Lung (tissue), 12 donors: ENCODE results near the gene TMEM238. TPM values are rescaled to one million over a fixed set of nuclear protein-coding genes. Genes with fewer than 3 reads are reported as not detected.
"Not testable (repeated sequence)": the region's sequence is repeated elsewhere in the genome, so short reads cannot be mapped to it uniquely, and the experiment has no call there.

ENCODE experiments used
- ATAC-seq: fragments of 200-7000 bp; cut with Tn5 transposase; one replicate; pipeline ENCODE4 v1.9.1; 2020; ENCODE audit warnings: moderate number of reproducible peaks; ENCODE audit not compliant: insufficient read depth, low FRiP score
- DNase-seq, 3 donors: peaks; one replicate each; pipeline ENCODE4 v3.0.0-alpha.2; 2013 to 2017
- H3K27ac ChIP-seq, 2 donors: one replicate each; pipeline ENCODE4 v1.5.1; 2013; ENCODE audit warnings: mild to moderate bottlenecking in 2 of 2, moderate library complexity in 2 of 2, control low read depth in 1 of 2, inconsistent platforms in 1 of 2, low read depth in 1 of 2, low read length in 1 of 2
- H3K27me3 ChIP-seq, 3 donors: one replicate each; pipeline ENCODE4 v1.5.1; 2013; ENCODE audit warnings: low read length in 2 of 3; ENCODE audit not compliant: control insufficient read depth in 3 of 3, insufficient read depth in 3 of 3
- H3K36me3 ChIP-seq, 4 donors: one replicate each; pipeline ENCODE4 v1.5.1; 2013; ENCODE audit warnings: low read length in 4 of 4, mild to moderate bottlenecking in 1 of 4, moderate library complexity in 1 of 4; ENCODE audit not compliant: control insufficient read depth in 4 of 4, insufficient read depth in 4 of 4
- H3K4me1 ChIP-seq, 5 donors: one replicate each; pipeline ENCODE4 v1.5.1; 2013; ENCODE audit warnings: low read length in 5 of 5, mild to moderate bottlenecking in 2 of 5, moderate library complexity in 1 of 5; ENCODE audit not compliant: control insufficient read depth in 5 of 5, insufficient read depth in 5 of 5
- H3K4me3 ChIP-seq: one replicate; pipeline ENCODE4 v1.5.1; 2013; ENCODE audit warnings: mild to moderate bottlenecking, control low read depth, moderate library complexity
- H3K9ac ChIP-seq, 2 donors: one replicate each; pipeline ENCODE4 v1.5.1; 2013; ENCODE audit warnings: low read length in 2 of 2, control low read depth in 1 of 2; ENCODE audit not compliant: insufficient read depth in 1 of 2
- H3K9me3 ChIP-seq, 4 donors: one replicate each; pipeline ENCODE4 v1.5.1; 2013; ENCODE audit warnings: low read length in 3 of 4, mild to moderate bottlenecking in 1 of 4, moderate library complexity in 1 of 4; ENCODE audit not compliant: control insufficient read depth in 4 of 4, insufficient read depth in 3 of 4
- WGBS, 2 donors: extraction: QIAGEN DNeasy Blood & Tissue Kit; methylation state at CpG; one replicate each; pipeline ENCODE4 v1.1.7; 2013; 5-methylcytosine and 5-hydroxymethylcytosine counted together
- polyA plus RNA-seq, 2 donors: library from polyadenylated mRNA; stranded (reverse); fragments of 200-250 nt; gene quantifications; one replicate each; pipeline ENCODE4 v1.2.1, GENCODE V29; 2013
- total RNA-seq, 2 donors: library from RNA; depleted of rRNA in 1 of 2; stranded (reverse); fragments of >200 nt in 1 of 2; gene quantifications; one replicate each; pipeline ENCODE4 v1.2.1, GENCODE V29; 2014 to 2021
- TF ChIP-seq, protein P1 (sequence below): IDR thresholded peaks from 2 replicates; pipeline ENCODE4 v1.5.1; 2012; ENCODE audit warnings: mild to moderate bottlenecking; ENCODE audit errors: control extremely low read depth, extremely low read depth
- donor health status: control.
- donor health status: control.
- donor health status: Bipolar disorder and iron deficiency.
- donor health status: healthy.
- donor health status: DM: yes; HTN: yes; CAD: no.

Gene TMEM238
- total and polyA plus RNA-seq, 4 donors: 0.43 to 31.0 (median 0.82) TPM

DNA sequence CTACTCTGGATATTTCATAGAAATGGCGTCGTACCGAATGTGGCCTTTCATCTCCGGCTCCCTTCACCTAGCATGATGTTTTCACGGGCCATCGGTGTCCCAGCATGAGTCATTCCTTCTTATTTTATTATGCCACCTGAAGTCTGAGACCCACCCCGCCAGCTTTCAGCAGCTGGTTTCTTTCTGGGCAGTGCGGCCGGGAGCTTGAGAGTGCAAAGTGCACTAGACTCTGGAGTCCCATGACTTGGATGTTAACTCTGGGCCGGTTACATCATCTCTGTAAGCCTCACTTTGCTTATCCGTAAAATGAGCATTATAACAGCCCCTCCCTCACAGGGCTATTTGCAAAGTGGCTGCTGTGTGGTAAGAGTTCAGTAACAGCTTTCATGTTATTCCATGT is 50.2 kb downstream of the TMEM238 start:
- DNase-seq: no peak
- Histone ChIP-seq H3K4me1 (peaks cover 0 to 5% (median 3%) of the 10 kb centered on the region in 5 donors), H3K4me3 (no peak overlapping the region), H3K36me3 (no peaks in the 10 kb centered on the region), H3K9ac (no peak overlapping the region), H3K27me3 (peaks cover 0 to 4% (median 0%) of the 10 kb centered on the region in 3 donors), H3K9me3 (no peaks in the 10 kb centered on the region), H3K27ac (no peak overlapping the region)
- no peak for ATAC-seq
- WGBS, 2 donors: 74 to 90% methylated on average over 11 of the region's 11 CpGs
- TF ChIP-seq, protein P1, sequence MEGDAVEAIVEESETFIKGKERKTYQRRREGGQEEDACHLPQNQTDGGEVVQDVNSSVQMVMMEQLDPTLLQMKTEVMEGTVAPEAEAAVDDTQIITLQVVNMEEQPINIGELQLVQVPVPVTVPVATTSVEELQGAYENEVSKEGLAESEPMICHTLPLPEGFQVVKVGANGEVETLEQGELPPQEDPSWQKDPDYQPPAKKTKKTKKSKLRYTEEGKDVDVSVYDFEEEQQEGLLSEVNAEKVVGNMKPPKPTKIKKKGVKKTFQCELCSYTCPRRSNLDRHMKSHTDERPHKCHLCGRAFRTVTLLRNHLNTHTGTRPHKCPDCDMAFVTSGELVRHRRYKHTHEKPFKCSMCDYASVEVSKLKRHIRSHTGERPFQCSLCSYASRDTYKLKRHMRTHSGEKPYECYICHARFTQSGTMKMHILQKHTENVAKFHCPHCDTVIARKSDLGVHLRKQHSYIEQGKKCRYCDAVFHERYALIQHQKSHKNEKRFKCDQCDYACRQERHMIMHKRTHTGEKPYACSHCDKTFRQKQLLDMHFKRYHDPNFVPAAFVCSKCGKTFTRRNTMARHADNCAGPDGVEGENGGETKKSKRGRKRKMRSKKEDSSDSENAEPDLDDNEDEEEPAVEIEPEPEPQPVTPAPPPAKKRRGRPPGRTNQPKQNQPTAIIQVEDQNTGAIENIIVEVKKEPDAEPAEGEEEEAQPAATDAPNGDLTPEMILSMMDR: no peak

DNA sequence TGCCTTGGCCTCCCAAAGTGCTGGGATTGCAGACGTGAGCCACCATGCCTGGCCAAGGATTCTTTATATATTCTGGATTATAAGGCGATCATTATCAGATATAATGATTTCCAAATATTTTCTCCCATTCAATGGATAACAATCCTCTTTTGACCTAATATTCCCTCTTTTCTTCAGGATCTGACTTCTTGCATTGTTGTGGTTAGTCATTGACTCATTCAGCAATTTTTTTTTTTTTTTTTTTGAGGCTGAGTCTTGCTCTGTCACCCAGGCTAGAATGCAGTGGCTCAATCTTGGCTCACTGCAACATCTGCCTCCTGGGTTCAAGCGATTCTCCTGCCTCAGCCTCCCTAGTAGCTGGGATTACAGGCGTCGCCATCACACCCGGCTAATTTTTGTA is 54.3 kb downstream of the TMEM238 start:
- H3K27me3 ChIP-seq, ATAC-seq, H3K36me3 ChIP-seq, H3K4me3 ChIP-seq, H3K4me1 ChIP-seq, H3K9me3 ChIP-seq, H3K27ac ChIP-seq, DNase-seq, H3K9ac ChIP-seq: not testable (repeated sequence)
- 83 to 86% methylated on average over 6 of the region's 6 CpGs for WGBS, 2 donors

Other genes with a start within 250 kb of the TMEM238 start
- 1 to 10 TPM; 1.5 to 4.1 TPM for gene TNNT1, start 235.1 kb downstream of the TMEM238 start, total RNA-seq
- gene TNNT1, start 235.1 kb downstream of the TMEM238 start, polyA plus RNA-seq: 1 to 10 TPM; 1.2 to 5.2 TPM
- gene TNNI3, start 226.6 kb downstream of the TMEM238 start, total RNA-seq: 1 to 10 TPM; 4.4 to 4.8 TPM
- 1 to 10 TPM; 1.2 to 2.2 TPM for gene TNNI3, start 226.6 kb downstream of the TMEM238 start, polyA plus RNA-seq
- gene DNAAF3, start 217.7 kb downstream of the TMEM238 start, total RNA-seq: 10 to 100 TPM; 16.4 to 52.3 TPM
- gene DNAAF3, start 217.7 kb downstream of the TMEM238 start, polyA plus RNA-seq: 10 to 100 TPM; 10.9 to 11.0 TPM
- under 1 TPM; 0.06 to 0.40 TPM for gene SYT5, start 204.0 kb downstream of the TMEM238 start, total RNA-seq
- gene SYT5, start 204.0 kb downstream of the TMEM238 start, polyA plus RNA-seq: under 1 TPM in 1 of 2 donors, not detected in 1; 0.33 TPM
- gene PTPRH, start 174.8 kb downstream of the TMEM238 start, total RNA-seq: 1 to 10 TPM in 1 of 2 donors, under 1 TPM in 1; 0.37 to 1.3 TPM
- gene PTPRH, start 174.8 kb downstream of the TMEM238 start, polyA plus RNA-seq: under 1 TPM; 0.22 to 0.65 TPM
- gene TMEM86B, start 155.5 kb downstream of the TMEM238 start, total RNA-seq: 1 to 10 TPM; 1.8 to 4.7 TPM
- 1 to 10 TPM; 3.9 to 5.3 TPM for gene TMEM86B, start 155.5 kb downstream of the TMEM238 start, polyA plus RNA-seq
- 10 to 100 TPM; 37.3 to 86.3 TPM for gene PPP6R1, start 125.3 kb downstream of the TMEM238 start, total RNA-seq
- 10 to 100 TPM; 37.8 to 58.4 TPM for gene PPP6R1, start 125.3 kb downstream of the TMEM238 start, polyA plus RNA-seq
- gene HSPBP1, start 104.2 kb downstream of the TMEM238 start, total RNA-seq: 10 to 100 TPM; 19.3 to 53.1 TPM
- 10 to 100 TPM; 50.2 to 62.2 TPM for gene HSPBP1, start 104.2 kb downstream of the TMEM238 start, polyA plus RNA-seq
- gene BRSK1, start 100.3 kb downstream of the TMEM238 start, total RNA-seq: 1 to 10 TPM; 2.1 to 6.4 TPM
- under 1 TPM; 0.53 to 0.94 TPM for gene BRSK1, start 100.3 kb downstream of the TMEM238 start, polyA plus RNA-seq
- 10 to 100 TPM in 1 of 2 donors, 1 to 10 TPM in 1; 2.3 to 20.6 TPM for gene TMEM150B, start 59.0 kb downstream of the TMEM238 start, total RNA-seq
- gene TMEM150B, start 59.0 kb downstream of the TMEM238 start, polyA plus RNA-seq: 10 to 100 TPM; 13.4 to 23.0 TPM
- gene KMT5C, start 44.4 kb downstream of the TMEM238 start, total RNA-seq: 10 to 100 TPM; 14.1 to 16.5 TPM
- gene KMT5C, start 44.4 kb downstream of the TMEM238 start, polyA plus RNA-seq: 10 to 100 TPM in 1 of 2 donors, 1 to 10 TPM in 1; 6.7 to 10.9 TPM
- 1 to 10 TPM in 1 of 2 donors, not detected in 1; 1.4 TPM for gene COX6B2, start 29.6 kb downstream of the TMEM238 start, total RNA-seq
- gene COX6B2, start 29.6 kb downstream of the TMEM238 start, polyA plus RNA-seq: under 1 TPM; 0.16 to 0.50 TPM
- under 1 TPM in 1 of 2 donors, not detected in 1; 0.09 TPM for gene GARIN5B, start 21.0 kb downstream of the TMEM238 start, total RNA-seq
- gene GARIN5B, start 21.0 kb downstream of the TMEM238 start, polyA plus RNA-seq: not detected
- under 1 TPM in 1 of 2 donors, not detected in 1; 0.74 TPM for gene IL11, start 13.8 kb downstream of the TMEM238 start, total RNA-seq
- gene IL11, start 13.8 kb downstream of the TMEM238 start, polyA plus RNA-seq: under 1 TPM; 0.26 to 0.41 TPM
- gene TMEM190, start 7.5 kb downstream of the TMEM238 start, total RNA-seq: 100 to 1,000 TPM in 1 of 2 donors, 10 to 100 TPM in 1; 14.3 to 106 TPM
- 10 to 100 TPM; 56.2 to 68.8 TPM for gene TMEM190, start 7.5 kb downstream of the TMEM238 start, polyA plus RNA-seq
- 1,000 to 10,000 TPM in 1 of 2 donors, 100 to 1,000 TPM in 1; 272 to 1,742 TPM for gene RPL28, start 1.6 kb upstream of the TMEM238 start, total RNA-seq
- 1,000 to 10,000 TPM; 1,460 to 3,086 TPM for gene RPL28, start 1.6 kb upstream of the TMEM238 start, polyA plus RNA-seq
- 10 to 100 TPM; 22.8 to 25.6 TPM for gene UBE2S, start 23.5 kb upstream of the TMEM238 start, total RNA-seq
- gene UBE2S, start 23.5 kb upstream of the TMEM238 start, polyA plus RNA-seq: 10 to 100 TPM; 11.3 to 17.3 TPM
- gene SHISA7, start 59.0 kb upstream of the TMEM238 start, total RNA-seq: under 1 TPM; 0.03 to 0.14 TPM
- not detected for gene SHISA7, start 59.0 kb upstream of the TMEM238 start, polyA plus RNA-seq
- 10 to 100 TPM; 34.9 to 63.2 TPM for gene ISOC2, start 77.3 kb upstream of the TMEM238 start, total RNA-seq
- 10 to 100 TPM; 68.6 to 85.0 TPM for gene ISOC2, start 77.3 kb upstream of the TMEM238 start, polyA plus RNA-seq
- not detected for gene C19orf85, start 80.5 kb upstream of the TMEM238 start, total RNA-seq
- not detected for gene C19orf85, start 80.5 kb upstream of the TMEM238 start, polyA plus RNA-seq
- gene ZNF628, start 92.3 kb upstream of the TMEM238 start, total RNA-seq: 10 to 100 TPM in 1 of 2 donors, 1 to 10 TPM in 1; 2.0 to 12.3 TPM
- 1 to 10 TPM; 7.5 to 8.0 TPM for gene ZNF628, start 92.3 kb upstream of the TMEM238 start, polyA plus RNA-seq
- 10 to 100 TPM; 17.7 to 43.9 TPM for gene NAT14, start 100.9 kb upstream of the TMEM238 start, total RNA-seq
- 10 to 100 TPM; 22.6 to 46.2 TPM for gene NAT14, start 100.9 kb upstream of the TMEM238 start, polyA plus RNA-seq
- 1 to 10 TPM; 6.8 to 8.4 TPM for gene SSC5D, start 104.1 kb upstream of the TMEM238 start, total RNA-seq
- 1 to 10 TPM in 1 of 2 donors, under 1 TPM in 1; 0.66 to 2.1 TPM for gene SSC5D, start 104.1 kb upstream of the TMEM238 start, polyA plus RNA-seq
- gene SBK2, start 152.8 kb upstream of the TMEM238 start, total RNA-seq: under 1 TPM in 1 of 2 donors, not detected in 1; 0.31 TPM
- gene SBK2, start 152.8 kb upstream of the TMEM238 start, polyA plus RNA-seq: not detected
- gene SBK3, start 161.3 kb upstream of the TMEM238 start, total RNA-seq: 1 to 10 TPM in 1 of 2 donors, not detected in 1; 1.2 TPM
- gene SBK3, start 161.3 kb upstream of the TMEM238 start, polyA plus RNA-seq: under 1 TPM in 1 of 2 donors, not detected in 1; 0.81 TPM
- 10 to 100 TPM in 1 of 2 donors, 1 to 10 TPM in 1; 4.3 to 20.8 TPM for gene ZNF579, start 196.6 kb upstream of the TMEM238 start, total RNA-seq
- gene ZNF579, start 196.6 kb upstream of the TMEM238 start, polyA plus RNA-seq: 10 to 100 TPM in 1 of 2 donors, 1 to 10 TPM in 1; 6.5 to 13.6 TPM
- gene FIZ1, start 215.2 kb upstream of the TMEM238 start, total RNA-seq: 10 to 100 TPM in 1 of 2 donors, 1 to 10 TPM in 1; 5.6 to 17.6 TPM
- gene FIZ1, start 215.2 kb upstream of the TMEM238 start, polyA plus RNA-seq: 10 to 100 TPM in 1 of 2 donors, 1 to 10 TPM in 1; 7.5 to 12.3 TPM
- gene ZNF524, start 216.0 kb upstream of the TMEM238 start, total RNA-seq: 10 to 100 TPM; 12.6 to 26.3 TPM
- gene ZNF524, start 216.0 kb upstream of the TMEM238 start, polyA plus RNA-seq: 10 to 100 TPM; 30.1 to 62.5 TPM
- 10 to 100 TPM in 1 of 2 donors, 1 to 10 TPM in 1; 5.1 to 19.3 TPM for gene ZNF865, start 221.4 kb upstream of the TMEM238 start, total RNA-seq
- 10 to 100 TPM in 1 of 2 donors, 1 to 10 TPM in 1; 8.4 to 11.7 TPM for gene ZNF865, start 221.4 kb upstream of the TMEM238 start, polyA plus RNA-seq
- gene ZNF784, start 240.3 kb upstream of the TMEM238 start, total RNA-seq: 1 to 10 TPM; 6.3 to 9.4 TPM
- gene ZNF784, start 240.3 kb upstream of the TMEM238 start, polyA plus RNA-seq: 1 to 10 TPM; 6.5 to 7.2 TPM